Mammary epithelial cell (primary cell): Measurements from ENCODE around the gene EVC2.

Experiments
- EZH2 ChIP-seq: IDR thresholded peaks from 2 replicates; pipeline ENCODE4 v1.6.1; 2012; ENCODE audit warnings: low read length, inconsistent platforms, borderline replicate concordance
- TF ChIP-seq, protein P1 (sequence below), 2 donors: IDR thresholded peaks in 1 of 2; conservative IDR thresholded peaks in 1 of 2; 2 replicates each; pipeline ENCODE4 v1.5.1; 2011 to 2012; ENCODE audit warnings: inconsistent platforms in 2 of 2, low read length in 2 of 2, mild to moderate bottlenecking in 2 of 2, control low read depth in 1 of 2, low read depth in 1 of 2; ENCODE audit not compliant: insufficient read depth in 1 of 2; ENCODE audit errors: extremely low read depth in 1 of 2

DNA sequence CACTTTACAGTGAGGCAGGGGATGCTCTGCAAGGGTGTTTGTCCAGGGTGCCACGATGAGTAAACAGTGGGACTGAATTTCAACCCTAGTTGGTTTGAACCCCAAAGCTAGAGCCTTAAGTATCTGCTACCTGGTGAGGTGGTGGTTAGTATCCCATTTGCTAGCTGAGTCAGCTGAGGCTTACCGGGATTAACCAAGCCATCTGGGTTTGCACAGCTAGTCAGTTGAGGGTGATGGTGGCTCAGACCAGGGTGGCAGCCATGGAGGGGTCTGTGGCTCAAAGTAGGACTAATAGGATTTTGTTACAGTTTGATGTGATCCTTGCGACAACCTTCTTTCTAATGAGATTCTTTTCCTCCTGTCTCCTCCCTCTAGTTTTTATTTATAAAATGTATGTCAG lies 4.6 kb upstream of the EVC2 start:
- TF ChIP-seq, protein P1, sequence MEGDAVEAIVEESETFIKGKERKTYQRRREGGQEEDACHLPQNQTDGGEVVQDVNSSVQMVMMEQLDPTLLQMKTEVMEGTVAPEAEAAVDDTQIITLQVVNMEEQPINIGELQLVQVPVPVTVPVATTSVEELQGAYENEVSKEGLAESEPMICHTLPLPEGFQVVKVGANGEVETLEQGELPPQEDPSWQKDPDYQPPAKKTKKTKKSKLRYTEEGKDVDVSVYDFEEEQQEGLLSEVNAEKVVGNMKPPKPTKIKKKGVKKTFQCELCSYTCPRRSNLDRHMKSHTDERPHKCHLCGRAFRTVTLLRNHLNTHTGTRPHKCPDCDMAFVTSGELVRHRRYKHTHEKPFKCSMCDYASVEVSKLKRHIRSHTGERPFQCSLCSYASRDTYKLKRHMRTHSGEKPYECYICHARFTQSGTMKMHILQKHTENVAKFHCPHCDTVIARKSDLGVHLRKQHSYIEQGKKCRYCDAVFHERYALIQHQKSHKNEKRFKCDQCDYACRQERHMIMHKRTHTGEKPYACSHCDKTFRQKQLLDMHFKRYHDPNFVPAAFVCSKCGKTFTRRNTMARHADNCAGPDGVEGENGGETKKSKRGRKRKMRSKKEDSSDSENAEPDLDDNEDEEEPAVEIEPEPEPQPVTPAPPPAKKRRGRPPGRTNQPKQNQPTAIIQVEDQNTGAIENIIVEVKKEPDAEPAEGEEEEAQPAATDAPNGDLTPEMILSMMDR (conservative IDR thresholded peaks at IDR 0.05 in 1 of 2, IDR thresholded peaks at IDR 0.05 in 1 of 2; ENCODE audit: extremely low read depth in 1 of 2, insufficient read depth in 1 of 2, low read depth in 1 of 2, low read length in 2 of 2) = no peak
- TF ChIP-seq EZH2 = no peak
